ENCODE results near the gene C10orf71. TPM values are rescaled to one million over a fixed set of nuclear protein-coding genes. Genes with fewer than 3 reads are reported as not detected.

Gene C10orf71
- total RNA-seq, 4 donors from 2014 or later: not detected

GRCh38 chr10:49323171-49323895 is 24.4 kb downstream of the C10orf71 start:
- no peak for TF ChIP-seq CTCF (IDR thresholded peaks at IDR 0.05; ENCODE audit: low read depth)

- no peak for TF ChIP-seq CTCF (IDR thresholded peaks at IDR 0.05; ENCODE audit: low read depth)
These were observed 24.9 kb downstream of the C10orf71 start for GRCh38 chr10:49323896-49324270.

GRCh38 chr10:49324711-49325110 is 25.7 kb downstream of the C10orf71 start:
- no peak for TF ChIP-seq CTCF (IDR thresholded peaks at IDR 0.05; ENCODE audit: low read depth)

- TF ChIP-seq CTCF (IDR thresholded peaks at IDR 0.05; ENCODE audit: low read depth): no peak
These were observed 26.4 kb downstream of the C10orf71 start for GRCh38 chr10:49325131-49325915.

GRCh38 chr10:49325916-49326783 is 27.2 kb downstream of the C10orf71 start:
- TF ChIP-seq CTCF (IDR thresholded peaks at IDR 0.05; ENCODE audit: low read depth): no peak

- TF ChIP-seq CTCF (IDR thresholded peaks at IDR 0.05; ENCODE audit: low read depth): no peak
These were observed 28.3 kb downstream of the C10orf71 start for GRCh38 chr10:49327036-49327813.
